HEK293T (cell line): ENCODE measurements around the gene RPUSD2.

Source experiments
- BHLHE40 ChIP-seq: fragments of 450-650 bp; IDR thresholded peaks from 2 replicates; pipeline ENCODE4 v1.6.1; 2016; ENCODE audit warnings: mild to moderate bottlenecking, moderate library complexity, borderline replicate concordance
- CTBP1 ChIP-seq: fragments of 450-650 bp; IDR thresholded peaks from 2 replicates; pipeline ENCODE4 v1.6.1; 2016; ENCODE audit warnings: borderline replicate concordance
- FOXA1 ChIP-seq: fragments of 450-650 bp; IDR thresholded peaks from 2 replicates; pipeline ENCODE4 v1.6.1; 2016; ENCODE audit warnings: mild to moderate bottlenecking
- FOXK2 ChIP-seq: fragments of 450-650 bp; IDR thresholded peaks from 2 replicates; pipeline ENCODE4 v1.6.1; 2016; ENCODE audit warnings: mild to moderate bottlenecking
- FOXM1 ChIP-seq: fragments of 450-650 bp; IDR thresholded peaks from 2 replicates; pipeline ENCODE4 v1.6.1; 2017; ENCODE audit warnings: mild to moderate bottlenecking, borderline replicate concordance
- HDGF ChIP-seq: fragments of 450-650 bp; IDR thresholded peaks from 2 replicates; pipeline ENCODE4 v1.6.1; 2017; ENCODE audit warnings: antibody characterized with exemption, borderline replicate concordance
- LEF1 ChIP-seq: fragments of 450-650 bp; IDR thresholded peaks from 2 replicates; pipeline ENCODE4 v1.6.1; 2017; ENCODE audit warnings: mild to moderate bottlenecking, borderline replicate concordance
- NFRKB ChIP-seq: fragments of 450-650 bp; IDR thresholded peaks from 2 replicates; pipeline ENCODE4 v1.6.1; 2016; ENCODE audit warnings: mild to moderate bottlenecking, moderate library complexity
- PKNOX1 ChIP-seq: fragments of 450-650 bp; IDR thresholded peaks from 2 replicates; pipeline ENCODE4 v1.6.1; 2016
- SP1 ChIP-seq: fragments of 450-650 bp; IDR thresholded peaks from 2 replicates; pipeline ENCODE4 v1.6.1; 2017
- SUZ12 ChIP-seq: fragments of 450-650 bp; IDR thresholded peaks from 2 replicates; pipeline ENCODE4 v1.6.1; 2016; ENCODE audit warnings: mild to moderate bottlenecking
- TARDBP ChIP-seq: fragments of 450-650 bp; IDR thresholded peaks from 2 replicates; pipeline ENCODE4 v1.6.1; 2016
- ZNF384 ChIP-seq: fragments of 450-650 bp; IDR thresholded peaks from 2 replicates; pipeline ENCODE4 v1.6.1; 2016

DNA sequence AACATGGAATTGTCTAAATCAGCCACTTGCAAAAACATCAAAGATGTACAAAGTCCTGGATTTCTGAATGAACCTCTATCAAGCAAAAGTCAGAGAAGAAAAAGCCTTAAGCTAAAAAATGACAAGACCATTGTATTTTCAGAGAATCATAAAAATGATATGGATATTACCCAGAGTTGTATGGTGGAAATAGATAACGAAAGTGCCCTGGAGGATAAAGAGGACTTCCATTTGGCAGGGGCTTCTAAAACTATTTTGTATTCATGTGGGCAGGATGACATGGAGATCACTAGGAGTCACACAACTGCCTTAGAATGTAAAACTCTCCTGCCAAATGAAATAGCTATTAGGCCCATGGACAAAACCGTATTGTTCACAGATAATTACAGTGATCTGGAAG is 54.3 kb downstream of the RPUSD2 start:
- TF ChIP-seq CTBP1 = no peak
- TF ChIP-seq SUZ12 = no peak
- TF ChIP-seq FOXA1 = no peak
- TF ChIP-seq FOXK2 = no peak
- TF ChIP-seq TARDBP = no peak
- TF ChIP-seq NFRKB = no peak
- TF ChIP-seq FOXM1 = no peak
- no peak for TF ChIP-seq ZNF384
- no peak for TF ChIP-seq HDGF
- TF ChIP-seq LEF1 = no peak
- TF ChIP-seq PKNOX1 = no peak
- TF ChIP-seq BHLHE40 = no peak
- no peak for TF ChIP-seq SP1
